ENCODE data around the gene ELAVL1.
"Not testable (repeated sequence)": the region's sequence is repeated elsewhere in the genome, so short reads cannot be mapped to it uniquely, and the experiment has no call there.

The ELAVL1 gene

GRCh38 chr19:7968008-7968795 lies 37.2 kb downstream of the ELAVL1 start:
- no peak for DNase-seq

- DNase-seq: no peak
Measured at GRCh38 chr19:7965921-7966665, 39.3 kb downstream of the ELAVL1 start.

- no peak for DNase-seq
Measured at GRCh38 chr19:7965259-7965841, 40.1 kb downstream of the ELAVL1 start.

- no peak for DNase-seq
Measured at GRCh38 chr19:7963566-7963965, 41.9 kb downstream of the ELAVL1 start.

GRCh38 chr19:7962644-7963268 lies 42.7 kb downstream of the ELAVL1 start:
- DNase-seq: no peak

GRCh38 chr19:7961920-7962626 lies 43.4 kb downstream of the ELAVL1 start:
- DNase-seq: peak; percentile 23

GRCh38 chr19:7961082-7961481 lies 44.4 kb downstream of the ELAVL1 start:
- not testable (repeated sequence) for DNase-seq

GRCh38 chr19:7959211-7959610 lies 46.2 kb downstream of the ELAVL1 start:
- DNase-seq: no peak

- no peak for DNase-seq
Measured at GRCh38 chr19:7955696-7956095, 49.7 kb downstream of the ELAVL1 start.

GRCh38 chr19:7953576-7953975 lies 51.9 kb downstream of the ELAVL1 start:
- no peak for DNase-seq

- no peak for DNase-seq
Measured at GRCh38 chr19:7953060-7953459, 52.4 kb downstream of the ELAVL1 start.

GRCh38 chr19:7947939-7948338 lies 57.5 kb downstream of the ELAVL1 start:
- no peak for DNase-seq

GRCh38 chr19:7944177-7944761 lies 61.2 kb downstream of the ELAVL1 start:
- peak; percentile 98 for DNase-seq

GRCh38 chr19:7943444-7944176 lies 61.8 kb downstream of the ELAVL1 start, which contains the start of gene TIMM44:
TIMM44 (minus strand) TSS chr19:7943666; CDS start chr19:7943651, 15 bp downstream.
- peak; percentile 100 for DNase-seq

- DNase-seq: no peak
Measured at GRCh38 chr19:7942981-7943443, 62.4 kb downstream of the ELAVL1 start.

GRCh38 chr19:7941895-7942596 lies 63.4 kb downstream of the ELAVL1 start:
- DNase-seq: no peak

GRCh38 chr19:7940841-7941240 lies 64.6 kb downstream of the ELAVL1 start:
- no peak for DNase-seq

GRCh38 chr19:7934766-7935165 lies 70.7 kb downstream of the ELAVL1 start:
- no peak for DNase-seq

- DNase-seq: no peak
Measured at GRCh38 chr19:7933828-7934725, 71.4 kb downstream of the ELAVL1 start.

- no peak for DNase-seq
Measured at GRCh38 chr19:7933411-7933810, 72.0 kb downstream of the ELAVL1 start.
